Stimulated activated naive B cell treated with anti-CD40 and anti-IgM and Interleukin-4, amounts not matched to agents 10 μg/mL and 1 μg/mL and 100 μg/mL, for 72 hours (primary cell): ENCODE measurements around the gene SERTAD4.
"Not testable (repeated sequence)": the region's sequence is repeated elsewhere in the genome, so short reads cannot be mapped to it uniquely, and the experiment has no call there.

Experiments
- ATAC-seq, 2 donors: fragments of 150-1000 bp; cut with Tn5 transposase; replicated peaks; 2 replicates each; pipeline ENCODE4 v1.10.0; 2021; ENCODE audit warnings: moderate library complexity in 1 of 2
- DNase-seq: peaks from one replicate; pipeline ENCODE4 v3.0.0; 2021
- H3K27ac Mint-ChIP-seq: one replicate; pipeline ENCODE4 v1.8.0; 2022; ENCODE audit warnings: mild to moderate bottlenecking, mixed read lengths
- H3K27me3 Mint-ChIP-seq, 2 donors: one replicate each; pipeline ENCODE4 v1.8.0; 2022; ENCODE audit warnings: mixed read lengths in 2 of 2
- H3K36me3 Mint-ChIP-seq, 2 donors: one replicate each; pipeline ENCODE4 v1.8.0; 2022; ENCODE audit warnings: mixed read lengths in 2 of 2, mild to moderate bottlenecking in 1 of 2
- H3K4me1 Mint-ChIP-seq, 2 donors: one replicate each; pipeline ENCODE4 v1.8.0; 2022; ENCODE audit warnings: mixed read lengths in 2 of 2, mild to moderate bottlenecking in 1 of 2
- H3K4me3 Mint-ChIP-seq, 2 donors: one replicate each; pipeline ENCODE4 v1.8.0; 2022; ENCODE audit warnings: mild to moderate bottlenecking in 2 of 2, mixed read lengths in 2 of 2, moderate library complexity in 1 of 2
- H3K9me3 Mint-ChIP-seq, 2 donors: one replicate each; pipeline ENCODE4 v1.8.0; 2022; ENCODE audit warnings: mixed read lengths in 2 of 2, mild to moderate bottlenecking in 1 of 2

Gene SERTAD4

DNA sequence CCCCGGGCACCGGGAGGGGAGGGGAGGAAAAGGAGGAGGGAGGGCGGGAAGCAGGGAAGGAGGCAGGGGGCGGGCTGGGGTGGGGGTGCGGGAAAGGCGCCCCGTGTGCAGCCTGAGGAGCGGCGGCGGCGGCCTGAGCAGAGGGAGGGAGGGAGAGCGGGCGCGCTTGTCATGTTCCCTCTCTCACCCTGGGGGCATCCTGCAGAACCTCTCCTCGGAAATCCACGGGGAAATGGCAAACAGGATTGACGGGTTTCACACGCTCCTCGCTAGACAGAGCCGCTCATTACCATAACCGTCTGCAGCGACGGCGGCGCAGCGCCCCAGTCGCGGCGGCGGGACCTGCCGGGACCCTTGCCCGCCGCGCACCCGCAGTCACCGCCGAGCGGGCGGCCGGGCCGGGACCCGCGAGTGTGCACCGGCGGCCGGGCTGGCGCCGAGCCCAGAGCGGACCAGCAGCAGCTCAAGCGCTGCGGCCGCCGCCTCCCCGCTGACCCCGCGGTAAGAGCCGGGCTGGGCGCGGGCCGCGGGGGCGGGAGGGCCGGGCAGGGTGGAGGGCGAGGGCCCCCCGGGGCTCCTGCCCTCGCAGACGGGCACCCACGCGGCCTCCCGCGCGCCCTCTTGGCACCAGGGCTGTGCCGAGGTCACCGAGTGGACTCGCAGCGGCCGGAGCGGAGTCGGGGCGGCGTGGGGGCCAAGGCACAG is at the start of gene SERTAD4:
Gene SERTAD4 (plus strand): TSS at position 286 of the 705 bp plus-strand sequence. CDS start 5,165 bp downstream, outside the sequence.
- ATAC-seq: peak; percentile 17 to 24
- no peak for DNase-seq
- Mint-ChIP-seq H3K36me3 (no peaks in the 10 kb centered on the region), H3K27me3 (peaks cover 39 to 43% of the 10 kb centered on the region in 2 donors), H3K9me3 (no peaks in the 10 kb centered on the region), H3K4me1 (peaks cover 8 to 19% of the 10 kb centered on the region in 2 donors), H3K4me3 (peak within 1 kb of the TSS; percentile 71 to 76), H3K27ac (no peak within 1 kb of the TSS)

DNA sequence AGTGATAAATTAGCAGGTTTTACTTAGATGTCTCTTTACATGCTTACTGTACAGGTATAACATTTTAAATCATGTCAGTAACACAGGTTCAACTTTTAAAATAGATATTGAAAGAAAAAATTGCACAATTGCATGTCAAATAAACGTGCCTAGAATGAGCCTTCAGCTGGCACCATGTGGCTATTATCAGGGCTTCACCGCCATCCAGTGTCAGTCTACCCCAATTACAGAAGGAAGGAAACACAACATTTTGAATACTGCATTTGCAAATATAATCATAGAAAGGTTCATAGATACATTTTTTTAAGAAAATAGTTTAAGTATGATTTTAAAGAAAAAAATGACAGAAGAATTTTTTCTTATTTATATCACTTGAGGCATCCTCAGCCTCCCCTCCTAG is 47.5 kb upstream of the SERTAD4 start:
- H3K27me3 Mint-ChIP-seq: peaks cover 0 to 12% of the 10 kb centered on the region in 2 donors
- DNase-seq: no peak
- no peak overlapping the region for H3K4me3 Mint-ChIP-seq
- no peak overlapping the region for H3K27ac Mint-ChIP-seq
- no peaks in the 10 kb centered on the region for H3K36me3 Mint-ChIP-seq
- H3K4me1 Mint-ChIP-seq: no peaks in the 10 kb centered on the region
- no peaks in the 10 kb centered on the region for H3K9me3 Mint-ChIP-seq
- no peak for ATAC-seq

DNA sequence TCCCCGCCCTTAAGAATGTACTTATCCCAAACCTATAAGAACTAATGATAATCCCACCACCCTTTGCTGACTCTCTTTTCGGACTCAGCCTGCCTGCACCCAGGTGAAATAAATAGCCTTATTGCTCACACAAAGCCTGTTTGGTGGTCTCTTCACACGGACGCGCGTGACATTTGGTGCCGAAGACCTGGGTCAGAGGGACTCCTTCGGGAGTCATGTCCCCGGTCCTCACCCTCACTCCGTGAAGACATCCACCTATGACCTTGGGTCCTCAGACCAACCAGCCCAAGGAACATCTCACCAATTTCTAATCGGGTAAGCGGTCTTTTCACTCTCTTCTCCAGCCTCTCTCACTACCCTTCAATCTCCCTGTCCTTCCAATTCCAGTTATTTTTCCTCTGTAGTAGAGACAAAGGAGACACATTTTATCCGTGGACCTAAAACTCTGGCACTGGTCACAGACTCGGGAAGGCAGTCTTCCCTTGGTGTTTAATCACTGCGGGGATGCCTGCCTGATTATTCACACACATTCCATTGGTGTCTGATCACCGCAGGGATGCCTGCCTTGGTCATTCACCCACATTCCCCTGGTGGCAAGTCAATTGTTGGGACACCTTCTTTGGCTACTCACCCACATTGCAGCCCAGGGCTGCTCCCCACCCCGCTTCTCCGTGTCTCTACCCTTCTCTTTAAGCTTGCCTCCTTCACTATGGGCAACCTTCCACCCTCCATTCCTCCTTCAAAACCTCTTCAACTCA is 44.6 kb upstream of the SERTAD4 start:
- ATAC-seq, H3K27me3 Mint-ChIP-seq, DNase-seq, H3K4me1 Mint-ChIP-seq, H3K4me3 Mint-ChIP-seq, H3K9me3 Mint-ChIP-seq, H3K27ac Mint-ChIP-seq, H3K36me3 Mint-ChIP-seq: not testable (repeated sequence)

DNA sequence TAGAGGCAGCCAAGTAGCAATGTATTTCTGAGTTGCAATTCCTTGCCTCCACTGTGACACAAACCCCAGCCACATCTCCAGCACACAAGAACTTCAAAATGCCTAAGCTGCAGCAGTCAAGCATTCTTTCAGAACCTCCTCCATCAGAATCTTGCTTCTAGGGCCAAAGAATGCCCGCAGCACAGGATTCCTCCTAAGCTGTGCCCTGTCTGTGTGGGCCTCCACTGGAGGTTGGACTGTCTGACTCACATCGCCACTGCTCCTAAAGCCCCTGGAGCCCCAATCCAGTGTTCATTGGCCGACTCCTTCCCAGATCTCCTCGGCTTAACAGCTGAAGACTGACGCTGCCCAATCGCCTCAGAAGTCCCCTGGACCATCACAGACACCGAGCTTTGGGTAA is 43.2 kb upstream of the SERTAD4 start:
- Mint-ChIP-seq H3K4me3 (no peak overlapping the region), H3K36me3 (no peaks in the 10 kb centered on the region), H3K27me3 (no peaks in the 10 kb centered on the region), H3K9me3 (no peaks in the 10 kb centered on the region), H3K4me1 (no peaks in the 10 kb centered on the region), H3K27ac (no peak overlapping the region)
- no peak for DNase-seq
- no peak for ATAC-seq

DNA sequence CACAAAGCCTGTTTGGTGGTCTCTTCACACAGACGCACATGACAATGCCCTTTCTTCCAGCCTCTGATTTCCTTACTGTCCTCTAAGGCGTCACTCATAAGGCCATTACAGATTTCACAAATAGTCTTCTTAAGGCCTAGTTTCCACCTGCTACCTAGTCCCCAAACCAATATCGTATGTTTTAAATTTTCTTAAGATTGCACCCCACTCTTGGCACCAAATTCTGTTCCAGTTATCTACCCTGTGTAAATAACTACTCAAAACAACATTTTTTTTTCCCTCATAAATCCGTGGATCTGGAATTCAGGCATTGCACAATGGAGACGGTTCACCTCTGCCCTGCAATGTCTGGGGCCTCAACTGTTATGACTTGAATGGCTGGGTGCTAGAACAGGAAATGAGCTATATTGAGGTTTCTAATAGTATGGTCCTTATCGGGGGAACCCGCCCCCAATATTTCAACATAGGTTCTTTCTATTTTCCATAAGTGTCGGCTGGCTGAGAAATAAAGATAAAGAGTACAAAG is 36.9 kb upstream of the SERTAD4 start:
- Mint-ChIP-seq H3K4me1 (no peaks in the 10 kb centered on the region), H3K4me3 (no peak overlapping the region), H3K27me3 (no peaks in the 10 kb centered on the region), H3K27ac (no peak overlapping the region), H3K9me3 (peaks cover 0 to 2% of the 10 kb centered on the region in 2 donors), H3K36me3 (no peaks in the 10 kb centered on the region)
- DNase-seq (no peak), ATAC-seq (no peak)

DNA sequence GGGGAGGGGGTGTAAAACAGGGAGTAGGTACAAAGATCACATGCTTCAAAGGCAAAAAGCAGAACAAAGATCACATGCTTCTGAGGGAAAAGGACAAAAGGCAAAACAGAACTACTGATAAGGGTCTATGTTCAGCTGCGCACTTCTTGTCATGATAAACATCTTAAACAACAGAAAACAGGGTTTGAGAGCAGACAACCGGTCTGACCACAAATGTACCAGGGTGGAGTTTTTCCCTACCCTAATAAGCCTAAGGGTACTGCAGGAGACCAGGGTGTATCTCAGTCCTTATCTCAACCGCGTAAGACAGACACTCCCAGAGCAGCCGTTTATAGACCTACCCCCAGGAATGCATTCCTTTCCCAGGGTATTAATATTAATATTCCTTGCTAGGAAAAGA is 36.3 kb upstream of the SERTAD4 start:
- not testable (repeated sequence) for H3K27me3 Mint-ChIP-seq, H3K9me3 Mint-ChIP-seq, H3K36me3 Mint-ChIP-seq, ATAC-seq, H3K4me3 Mint-ChIP-seq, H3K27ac Mint-ChIP-seq, DNase-seq, H3K4me1 Mint-ChIP-seq

DNA sequence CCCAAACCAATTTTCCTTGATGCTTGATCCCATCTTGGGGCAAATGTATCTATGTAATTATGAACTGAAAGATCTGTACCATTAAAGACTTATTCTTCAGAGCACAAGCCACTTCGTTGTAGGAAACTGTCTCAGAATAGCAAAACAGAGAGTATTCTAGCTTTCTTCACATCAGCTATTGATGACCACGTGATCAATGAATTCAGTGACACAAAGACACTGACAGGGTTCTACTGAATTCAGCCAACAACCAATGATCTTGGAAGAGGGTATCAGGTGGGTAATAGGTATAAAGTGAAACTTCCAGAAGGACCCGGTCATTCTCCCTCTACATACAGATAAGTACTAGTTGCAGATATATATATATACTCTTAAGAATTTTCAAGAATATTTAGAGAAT is 33.8 kb upstream of the SERTAD4 start:
- no peaks in the 10 kb centered on the region for H3K4me1 Mint-ChIP-seq
- H3K9me3 Mint-ChIP-seq: peaks cover 0 to 2% of the 10 kb centered on the region in 2 donors
- DNase-seq (no peak), ATAC-seq (no peak)
- H3K27ac Mint-ChIP-seq: no peak overlapping the region
- no peaks in the 10 kb centered on the region for H3K27me3 Mint-ChIP-seq
- no peak overlapping the region for H3K4me3 Mint-ChIP-seq
- no peaks in the 10 kb centered on the region for H3K36me3 Mint-ChIP-seq

DNA sequence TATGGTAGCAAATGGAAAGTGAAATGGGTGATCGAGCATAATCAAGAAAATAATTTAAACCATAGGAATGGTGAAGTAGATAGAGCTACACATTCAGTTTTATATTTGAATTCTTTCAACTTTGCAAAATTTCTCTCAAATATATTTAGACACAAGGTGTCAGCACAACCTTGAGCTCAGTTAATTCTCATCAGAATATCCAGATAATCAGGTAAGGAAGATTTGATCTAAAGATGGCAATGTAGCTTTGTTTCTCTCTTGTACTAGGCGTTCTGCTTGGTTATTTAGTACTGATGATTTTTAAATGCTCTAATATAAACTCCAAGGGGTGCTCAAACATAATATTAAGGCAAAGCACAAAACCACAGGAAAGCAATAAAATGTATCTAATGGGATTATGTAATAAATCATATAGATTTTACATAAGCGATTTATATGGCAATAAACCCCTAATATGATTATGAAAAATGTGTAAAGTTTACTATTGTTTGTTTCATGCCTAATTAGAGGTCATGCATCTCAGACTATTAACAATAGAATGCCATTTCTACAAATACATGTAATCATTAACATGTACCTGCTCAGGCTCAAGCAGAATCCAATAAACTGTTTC is 32.4 kb upstream of the SERTAD4 start:
- no peak for ATAC-seq
- Mint-ChIP-seq H3K9me3 (peaks cover 0 to 2% of the 10 kb centered on the region in 2 donors), H3K4me1 (no peaks in the 10 kb centered on the region), H3K27me3 (peaks cover 0 to 6% of the 10 kb centered on the region in 2 donors), H3K36me3 (no peaks in the 10 kb centered on the region), H3K4me3 (no peak overlapping the region), H3K27ac (no peak overlapping the region)
- no peak for DNase-seq

DNA sequence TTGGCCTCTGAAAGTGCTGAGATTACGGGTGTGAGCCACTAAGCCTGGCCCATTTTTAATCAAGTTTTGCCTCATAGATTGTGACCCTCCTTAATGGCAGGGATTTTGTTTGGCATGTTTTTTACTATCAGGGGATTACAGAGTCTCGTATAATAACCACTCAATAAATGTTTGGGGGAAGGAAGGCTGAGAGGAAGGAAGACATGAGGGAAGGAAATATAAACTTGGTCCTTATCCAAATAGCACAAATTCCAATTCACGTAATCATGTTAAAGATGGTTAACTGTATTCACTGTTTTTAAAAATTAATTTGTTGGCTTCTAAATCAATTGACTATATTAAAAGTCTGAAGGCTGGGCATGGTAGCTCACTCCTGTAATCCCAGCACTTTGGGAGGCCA is 30.9 kb upstream of the SERTAD4 start:
- DNase-seq (no peak), ATAC-seq (no peak)
- Mint-ChIP-seq H3K27ac (no peak overlapping the region), H3K36me3 (no peaks in the 10 kb centered on the region), H3K4me3 (no peak overlapping the region), H3K9me3 (peaks cover 0 to 2% of the 10 kb centered on the region in 2 donors), H3K4me1 (no peaks in the 10 kb centered on the region), H3K27me3 (peaks cover 0 to 9% of the 10 kb centered on the region in 2 donors)

DNA sequence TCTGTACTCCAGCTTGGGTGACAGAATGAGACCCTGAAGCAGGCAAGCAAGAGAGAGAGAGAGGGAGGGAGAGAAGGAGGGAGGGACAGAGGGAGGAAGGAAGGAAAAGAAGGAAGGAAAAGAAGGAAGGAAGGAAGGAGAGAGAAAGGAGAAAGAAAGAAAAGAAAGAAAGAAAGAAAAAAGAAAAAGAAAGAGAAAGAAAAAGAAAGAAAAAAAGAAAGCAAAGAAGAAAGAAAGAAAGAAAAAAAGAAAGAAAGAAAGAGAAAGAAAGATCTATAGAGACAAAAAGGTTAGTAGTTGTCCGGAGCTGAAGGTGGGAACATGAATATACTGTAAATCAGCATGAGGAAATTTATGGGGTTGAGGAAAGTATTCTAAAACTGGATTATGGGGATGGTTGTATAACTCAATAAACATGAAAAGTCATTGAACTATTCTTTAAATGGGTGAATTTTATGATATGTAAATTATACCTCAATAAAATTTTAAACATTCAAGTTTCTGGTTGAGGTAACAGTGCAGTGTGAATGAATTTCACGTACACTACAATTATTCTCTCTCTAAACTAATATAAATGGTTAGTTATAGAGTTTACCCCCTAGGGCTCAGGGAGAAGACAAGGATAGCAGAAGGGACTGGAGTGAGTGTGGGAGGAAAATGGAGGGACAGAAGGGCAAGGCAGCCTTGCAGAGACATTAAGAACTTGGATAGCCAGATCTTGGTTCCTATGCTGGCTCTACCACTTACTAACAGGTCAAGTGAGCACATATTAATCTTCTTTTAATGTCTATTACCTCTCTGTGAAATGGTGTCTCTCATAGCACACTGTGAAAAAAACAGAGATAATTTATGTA is 24.8 kb upstream of the SERTAD4 start:
- Mint-ChIP-seq H3K27me3 (peaks cover 5 to 30% of the 10 kb centered on the region in 2 donors), H3K4me3 (no peak overlapping the region), H3K4me1 (no peaks in the 10 kb centered on the region), H3K9me3 (peaks cover 0 to 4% of the 10 kb centered on the region in 2 donors), H3K27ac (no peak overlapping the region), H3K36me3 (no peaks in the 10 kb centered on the region)
- DNase-seq (no peak), ATAC-seq (no peak)

DNA sequence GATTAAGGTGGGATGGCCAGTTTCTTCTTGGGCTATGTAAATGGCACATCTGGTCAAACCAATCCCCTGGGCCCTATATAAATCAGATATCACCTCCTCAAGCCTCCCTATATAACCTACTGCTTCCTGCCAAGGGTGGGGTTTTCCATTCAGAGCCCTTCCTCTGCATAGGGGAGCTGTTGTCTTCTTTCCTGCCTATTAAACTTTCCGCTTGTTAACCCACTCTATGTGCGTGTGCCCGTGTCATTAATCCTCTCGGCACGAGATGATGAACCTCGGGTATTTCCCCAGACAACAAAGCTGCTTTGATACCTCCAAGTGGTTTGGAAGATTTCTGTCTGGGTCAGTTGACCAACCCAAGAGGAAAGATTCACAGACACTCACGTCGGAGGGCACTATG is 19.3 kb upstream of the SERTAD4 start:
- Mint-ChIP-seq H3K9me3 (peaks cover 0 to 2% of the 10 kb centered on the region in 2 donors), H3K36me3 (no peaks in the 10 kb centered on the region), H3K4me1 (no peaks in the 10 kb centered on the region), H3K4me3 (no peak overlapping the region), H3K27me3 (peaks cover 22 to 43% of the 10 kb centered on the region in 2 donors), H3K27ac (no peak overlapping the region)
- ATAC-seq: no peak
- no peak for DNase-seq

DNA sequence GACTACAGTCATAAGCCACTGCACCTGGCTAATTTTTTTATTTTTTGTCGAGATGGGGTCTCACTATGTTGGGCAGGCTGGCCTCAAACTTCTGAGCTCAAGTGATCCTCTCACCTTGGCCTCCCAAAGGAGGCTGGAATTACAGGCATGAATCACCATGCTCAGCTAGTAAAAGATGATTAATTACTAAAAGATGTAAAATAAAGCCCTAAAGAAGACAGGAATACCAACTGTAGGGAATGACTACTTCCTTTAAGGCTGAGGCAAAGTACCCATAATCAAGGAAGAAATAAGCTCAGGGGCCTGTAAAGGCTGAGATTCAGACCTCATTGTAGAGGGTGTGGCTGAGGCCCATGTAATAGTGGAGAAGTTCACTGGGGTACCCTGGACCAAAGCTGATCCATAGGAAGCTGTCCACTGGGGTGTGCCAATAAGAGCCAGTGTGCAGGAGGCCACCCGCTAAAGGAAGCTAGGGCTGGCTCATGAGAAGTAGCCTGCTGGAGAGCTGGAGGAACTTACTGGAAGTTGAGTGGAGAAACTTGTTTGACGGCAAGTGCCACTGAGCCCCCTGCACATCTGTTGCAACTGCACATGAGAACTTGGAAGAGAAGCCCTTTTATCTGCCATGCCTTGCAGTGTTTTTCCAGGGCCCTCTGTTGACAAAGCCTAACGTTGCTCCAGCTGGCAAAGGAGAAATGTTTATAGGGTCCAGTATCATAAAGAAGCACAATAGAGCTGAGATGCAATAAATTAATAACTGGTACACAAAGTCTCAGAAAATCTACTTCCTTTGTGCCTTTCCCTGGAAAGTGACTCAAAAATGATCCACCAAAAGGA is 17.8 kb upstream of the SERTAD4 start:
- ATAC-seq (no peak), DNase-seq (no peak)
- Mint-ChIP-seq H3K27me3 (peaks cover 22 to 43% of the 10 kb centered on the region in 2 donors), H3K4me3 (no peak overlapping the region), H3K4me1 (no peaks in the 10 kb centered on the region), H3K36me3 (no peaks in the 10 kb centered on the region), H3K9me3 (no peaks in the 10 kb centered on the region), H3K27ac (no peak overlapping the region)

DNA sequence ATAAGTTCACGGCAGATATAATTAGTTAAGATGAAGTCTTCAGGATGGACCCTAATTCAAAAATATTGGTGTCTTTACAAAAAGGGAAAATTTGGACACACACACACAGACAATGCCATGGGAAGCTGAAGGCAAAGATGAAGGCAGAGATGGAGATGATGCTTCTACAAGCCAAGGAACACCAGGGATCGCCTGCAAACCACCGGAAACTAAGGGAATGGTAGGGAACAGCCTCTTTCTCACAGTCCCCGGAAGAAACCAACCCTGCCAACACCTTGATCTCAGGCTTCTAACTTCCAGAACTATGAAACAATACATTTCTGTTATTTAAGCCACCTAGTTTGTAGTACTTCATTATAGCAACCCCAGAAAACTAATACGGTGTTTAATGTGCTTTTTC is 15.1 kb upstream of the SERTAD4 start:
- H3K4me3 Mint-ChIP-seq: no peak overlapping the region
- peaks cover 21 to 47% of the 10 kb centered on the region in 2 donors for H3K27me3 Mint-ChIP-seq
- no peak for ATAC-seq
- H3K4me1 Mint-ChIP-seq: no peaks in the 10 kb centered on the region
- no peaks in the 10 kb centered on the region for H3K9me3 Mint-ChIP-seq
- H3K27ac Mint-ChIP-seq: no peak overlapping the region
- DNase-seq: no peak
- no peaks in the 10 kb centered on the region for H3K36me3 Mint-ChIP-seq
